ENCODE results near the gene MED7. TPM values are rescaled to one million over a fixed set of nuclear protein-coding genes. Genes with fewer than 3 reads are reported as not detected.

Gene MED7
- total RNA-seq, 2 experiments from 2014 or later, result 18.9 to 23.3 TPM

DNA sequence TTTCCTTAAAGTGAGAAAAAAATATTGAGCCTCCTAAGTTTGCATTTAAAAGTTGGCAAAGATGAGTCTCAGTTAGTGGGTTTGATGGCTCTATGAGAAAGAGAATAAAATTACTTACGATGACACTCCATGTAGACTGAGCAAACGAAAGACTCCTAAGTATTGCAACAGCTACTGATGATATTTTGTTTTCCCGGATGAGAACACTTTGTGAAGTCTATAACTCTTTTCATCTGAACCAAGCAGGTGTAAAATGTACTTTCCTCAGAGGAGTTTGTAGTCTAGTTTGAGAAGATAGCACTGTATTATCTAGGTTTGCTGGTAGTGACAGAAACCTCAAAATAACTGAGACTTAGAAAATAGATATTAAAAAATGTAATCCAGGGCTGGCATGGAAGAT is 36.3 kb upstream of the MED7 start:
- no peak for DNase-seq (ENCODE audit: low spot score)
- H3K79me2 ChIP-seq (ENCODE audit: insufficient read depth, low read depth, low read length), result no peaks in the 10 kb centered on the region
- H3K4me1 ChIP-seq (ENCODE audit: insufficient read depth, low read length, poor library complexity, severe bottlenecking), result no peaks in the 10 kb centered on the region
- H4K20me1 ChIP-seq (ENCODE audit: insufficient read depth, low read length), result no peaks in the 10 kb centered on the region
- H3K4me3 ChIP-seq (ENCODE audit: low read depth, low read length, poor library complexity, severe bottlenecking), result no peak overlapping the region
- ChIA-PET POLR2A (no interaction called here), CTCF (ENCODE audit: unreplicated experiment) (no interaction called here)
- no peak overlapping the region for H2AFZ ChIP-seq (ENCODE audit: low read length)
- no peak overlapping the region for H3K4me2 ChIP-seq (ENCODE audit: low read length)
- H3K36me3 ChIP-seq (ENCODE audit: insufficient read depth, low read length), result no peaks in the 10 kb centered on the region
- intact Hi-C loops (cut with micrococcal nuclease; ENCODE audit: unreplicated experiment), result no loop called here
- TF ChIP-seq, protein P1, sequence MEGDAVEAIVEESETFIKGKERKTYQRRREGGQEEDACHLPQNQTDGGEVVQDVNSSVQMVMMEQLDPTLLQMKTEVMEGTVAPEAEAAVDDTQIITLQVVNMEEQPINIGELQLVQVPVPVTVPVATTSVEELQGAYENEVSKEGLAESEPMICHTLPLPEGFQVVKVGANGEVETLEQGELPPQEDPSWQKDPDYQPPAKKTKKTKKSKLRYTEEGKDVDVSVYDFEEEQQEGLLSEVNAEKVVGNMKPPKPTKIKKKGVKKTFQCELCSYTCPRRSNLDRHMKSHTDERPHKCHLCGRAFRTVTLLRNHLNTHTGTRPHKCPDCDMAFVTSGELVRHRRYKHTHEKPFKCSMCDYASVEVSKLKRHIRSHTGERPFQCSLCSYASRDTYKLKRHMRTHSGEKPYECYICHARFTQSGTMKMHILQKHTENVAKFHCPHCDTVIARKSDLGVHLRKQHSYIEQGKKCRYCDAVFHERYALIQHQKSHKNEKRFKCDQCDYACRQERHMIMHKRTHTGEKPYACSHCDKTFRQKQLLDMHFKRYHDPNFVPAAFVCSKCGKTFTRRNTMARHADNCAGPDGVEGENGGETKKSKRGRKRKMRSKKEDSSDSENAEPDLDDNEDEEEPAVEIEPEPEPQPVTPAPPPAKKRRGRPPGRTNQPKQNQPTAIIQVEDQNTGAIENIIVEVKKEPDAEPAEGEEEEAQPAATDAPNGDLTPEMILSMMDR (conservative IDR thresholded peaks at IDR 0.05; ENCODE audit: low read length), result no peak
- no TSS peak for BruUV-seq (replicated peaks)
- H3K9me3 ChIP-seq (ENCODE audit: low read length), result no peaks in the 10 kb centered on the region
- no peak overlapping the region for H3K27ac ChIP-seq (ENCODE audit: low read depth, low read length, poor library complexity, severe bottlenecking)
- H3K9me2 ChIP-seq (ENCODE audit: insufficient read depth, low read length), result no peaks in the 10 kb centered on the region

- no peaks in the 10 kb centered on the region for H3K9me3 ChIP-seq (ENCODE audit: low read length)
- intact Hi-C loops (cut with micrococcal nuclease; ENCODE audit: unreplicated experiment), result no loop called here
- TF ChIP-seq, protein P1 (conservative IDR thresholded peaks at IDR 0.05; ENCODE audit: low read length), result no peak
- DNase-seq (ENCODE audit: low spot score), result no peak
- ChIA-PET CTCF (ENCODE audit: unreplicated experiment) (no interaction called here), POLR2A (no interaction called here)
- H3K4me2 ChIP-seq (ENCODE audit: low read length), result no peak overlapping the region
- H4K20me1 ChIP-seq (ENCODE audit: insufficient read depth, low read length), result no peaks in the 10 kb centered on the region
- H3K4me3 ChIP-seq (ENCODE audit: low read depth, low read length, poor library complexity, severe bottlenecking), result no peak overlapping the region
- peaks cover 2% of the 10 kb centered on the region for H3K4me1 ChIP-seq (ENCODE audit: insufficient read depth, low read length, poor library complexity, severe bottlenecking)
- no peaks in the 10 kb centered on the region for H3K79me2 ChIP-seq (ENCODE audit: insufficient read depth, low read depth, low read length)
- no TSS peak for BruUV-seq (replicated peaks)
- H3K9me2 ChIP-seq (ENCODE audit: insufficient read depth, low read length), result no peaks in the 10 kb centered on the region
- no peak overlapping the region for H3K27ac ChIP-seq (ENCODE audit: low read depth, low read length, poor library complexity, severe bottlenecking)
- H2AFZ ChIP-seq (ENCODE audit: low read length), result no peak overlapping the region
- H3K36me3 ChIP-seq (ENCODE audit: insufficient read depth, low read length), result no peaks in the 10 kb centered on the region
These were observed 35.3 kb upstream of the MED7 start for GRCh38 chr5:157177953-157178352.

GRCh38 chr5:157175071-157175612 is 32.5 kb upstream of the MED7 start:
- Histone ChIP-seq H3K9me2 (ENCODE audit: insufficient read depth, low read length) (no peaks in the 10 kb centered on the region), H3K27ac (ENCODE audit: low read depth, low read length, poor library complexity, severe bottlenecking) (no peak overlapping the region), H4K20me1 (ENCODE audit: insufficient read depth, low read length) (no peaks in the 10 kb centered on the region), H3K79me2 (ENCODE audit: insufficient read depth, low read depth, low read length) (no peaks in the 10 kb centered on the region), H3K4me2 (ENCODE audit: low read length) (no peak overlapping the region), H3K4me1 (ENCODE audit: insufficient read depth, low read length, poor library complexity, severe bottlenecking) (peaks cover 19% of the 10 kb centered on the region), H2AFZ (ENCODE audit: low read length) (no peak overlapping the region), H3K9me3 (ENCODE audit: low read length) (peaks cover 5% of the 10 kb centered on the region; the same call in 1 of the 2 replicates), H3K36me3 (ENCODE audit: insufficient read depth, low read length) (no peaks in the 10 kb centered on the region), H3K4me3 (ENCODE audit: low read depth, low read length, poor library complexity, severe bottlenecking) (no peak overlapping the region)
- CTCF ChIA-PET (ENCODE audit: unreplicated experiment), result no interaction called here
- intact Hi-C loops (cut with micrococcal nuclease; ENCODE audit: unreplicated experiment), result no loop called here
- BruUV-seq (replicated peaks), result no TSS peak
- no peak for TF ChIP-seq EZH2phosphoT487 (IDR thresholded peaks at IDR 0.05; ENCODE audit: borderline replicate concordance, low read depth, low read length)
- TF ChIP-seq, protein P1 (conservative IDR thresholded peaks at IDR 0.05; ENCODE audit: low read length), result no peak
- POLR2A ChIA-PET, result interaction anchor here (0.5 kb wide), 1 partner anchor 19 kb away, joined by 3 read pairs; no protein-coding TSS in a partner anchor
- DNase-seq (ENCODE audit: low spot score), result no peak

Measured in OCI-LY7 (cell line).